ENCODE data around the gene FBXO31.

- no peak for TF ChIP-seq CTCF (IDR thresholded peaks at IDR 0.05 in 4 of 5, conservative IDR thresholded peaks at IDR 0.05 in 1 of 5)
- no peak for TF ChIP-seq POLR2A (IDR thresholded peaks at IDR 0.05)
Measured at GRCh38 chr16:87286839-87287626, 96.5 kb downstream of the FBXO31 start.

All from gastrocnemius medialis (tissue), 4 donors.